A549 (cell line): ENCODE data around the gene CLEC2L.

Experiments used
- CHD4 ChIP-seq: fragments of 200-600 bp; sonication (generic); IDR thresholded peaks from 2 replicates; pipeline ENCODE4 v1.6.1; 2016; ENCODE audit warnings: antibody characterized with exemption, mild to moderate bottlenecking, borderline replicate concordance
- EP300 ChIP-seq, 2 experiments: fragments of >200 bp; sonication (Bioruptor Twin); formaldehyde crosslinking; IDR thresholded peaks; 2 replicates in 1 of 2; 3 replicates in 1 of 2; pipeline ENCODE4 v1.6.1; 2016 to 2017
- NR3C1 ChIP-seq: fragments of >200 bp; sonication (Bioruptor Twin); formaldehyde crosslinking; IDR thresholded peaks from 3 replicates; pipeline ENCODE4 v1.6.1; 2017
- POLR2A ChIP-seq: IDR thresholded peaks from 2 replicates; pipeline ENCODE4 v1.6.1; 2012; ENCODE audit warnings: mild to moderate bottlenecking, low read length
- TF ChIP-seq, protein P1 (sequence below): fragments of >200 bp; sonication (Bioruptor Twin); formaldehyde crosslinking; IDR thresholded peaks from 3 replicates; pipeline ENCODE4 v1.5.1; 2016
- TF ChIP-seq, protein P2 (sequence below): IDR thresholded peaks from 2 replicates; pipeline ENCODE4 v1.6.1; 2012

DNA sequence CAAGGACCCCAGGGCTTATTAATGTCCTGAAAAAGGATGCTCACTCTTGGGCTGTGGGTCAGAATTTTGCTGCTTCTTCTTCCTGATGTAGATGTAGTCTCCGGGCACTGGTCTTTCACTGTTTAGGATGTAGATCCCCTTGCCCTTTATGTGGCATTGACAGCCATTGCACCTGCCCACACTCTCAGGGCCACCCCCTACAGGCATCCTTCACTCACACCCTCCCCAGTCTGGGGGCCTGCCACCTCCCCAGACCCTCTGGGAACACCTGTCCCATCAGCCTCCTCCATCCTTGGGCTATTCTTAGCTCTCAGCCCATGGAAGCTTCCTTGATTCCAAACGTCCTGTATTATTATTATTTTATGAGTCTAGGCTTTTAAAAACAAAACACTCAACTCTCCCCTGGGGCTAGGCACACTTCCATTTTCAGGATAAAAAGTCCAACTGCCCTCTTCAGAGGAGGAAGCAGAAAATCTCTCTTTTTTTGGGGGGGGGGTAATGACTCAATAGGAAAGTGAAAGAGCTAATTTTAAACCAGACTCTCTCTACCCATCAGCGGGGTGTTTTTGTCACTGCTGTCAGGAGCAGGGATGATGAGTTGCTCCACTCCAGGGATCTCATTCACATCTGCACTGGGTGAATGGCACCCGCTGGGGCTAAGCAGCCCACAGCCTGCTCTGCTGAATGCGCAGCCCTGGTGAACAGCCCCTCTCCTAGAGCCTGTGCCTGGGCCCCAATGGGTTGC is 28.5 kb upstream of the CLEC2L start:
- TF ChIP-seq POLR2A = no peak
- TF ChIP-seq, protein P1, sequence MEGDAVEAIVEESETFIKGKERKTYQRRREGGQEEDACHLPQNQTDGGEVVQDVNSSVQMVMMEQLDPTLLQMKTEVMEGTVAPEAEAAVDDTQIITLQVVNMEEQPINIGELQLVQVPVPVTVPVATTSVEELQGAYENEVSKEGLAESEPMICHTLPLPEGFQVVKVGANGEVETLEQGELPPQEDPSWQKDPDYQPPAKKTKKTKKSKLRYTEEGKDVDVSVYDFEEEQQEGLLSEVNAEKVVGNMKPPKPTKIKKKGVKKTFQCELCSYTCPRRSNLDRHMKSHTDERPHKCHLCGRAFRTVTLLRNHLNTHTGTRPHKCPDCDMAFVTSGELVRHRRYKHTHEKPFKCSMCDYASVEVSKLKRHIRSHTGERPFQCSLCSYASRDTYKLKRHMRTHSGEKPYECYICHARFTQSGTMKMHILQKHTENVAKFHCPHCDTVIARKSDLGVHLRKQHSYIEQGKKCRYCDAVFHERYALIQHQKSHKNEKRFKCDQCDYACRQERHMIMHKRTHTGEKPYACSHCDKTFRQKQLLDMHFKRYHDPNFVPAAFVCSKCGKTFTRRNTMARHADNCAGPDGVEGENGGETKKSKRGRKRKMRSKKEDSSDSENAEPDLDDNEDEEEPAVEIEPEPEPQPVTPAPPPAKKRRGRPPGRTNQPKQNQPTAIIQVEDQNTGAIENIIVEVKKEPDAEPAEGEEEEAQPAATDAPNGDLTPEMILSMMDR = no peak
- TF ChIP-seq, protein P2, sequence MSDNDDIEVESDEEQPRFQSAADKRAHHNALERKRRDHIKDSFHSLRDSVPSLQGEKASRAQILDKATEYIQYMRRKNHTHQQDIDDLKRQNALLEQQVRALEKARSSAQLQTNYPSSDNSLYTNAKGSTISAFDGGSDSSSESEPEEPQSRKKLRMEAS = no peak
- no peak for TF ChIP-seq CHD4
- TF ChIP-seq EP300 (IDR thresholded peaks at IDR 0.05) = no peak
- TF ChIP-seq NR3C1 = no peak
